ENCODE measurements around the gene SYTL4. TPM values are rescaled to one million over a fixed set of nuclear protein-coding genes. Genes with fewer than 3 reads are reported as not detected.

Gene SYTL4
- total RNA-seq, 1 experiment from 2014 or later = 0.13 TPM

- H3K27ac Mint-ChIP-seq = no peak overlapping the region
- Histone ChIP-seq H3K56ac (ENCODE audit: insufficient read length, low read depth, low read length) (no peak overlapping the region), H3K23ac (ENCODE audit: insufficient read length, low read depth, low read length) (no peak overlapping the region), H4K20me1 (ENCODE audit: control insufficient read depth, insufficient read depth, insufficient read length) (no peaks in the 10 kb centered on the region), H2BK12ac (ENCODE audit: insufficient read length, low read depth, low read length) (no peak overlapping the region), H2BK15ac (ENCODE audit: low read depth, low read length) (no peak overlapping the region), H3K4me2 (ENCODE audit: insufficient read depth, insufficient read length, low read length) (no peak overlapping the region), H2AFZ (ENCODE audit: low read length) (no peak overlapping the region), H3K4me1 (ENCODE audit: insufficient read depth, low read length) (no peaks in the 10 kb centered on the region), H3K18ac (ENCODE audit: insufficient read length, low read depth, low read length) (no peak overlapping the region), H2BK20ac (ENCODE audit: low read depth, low read length, poor library complexity, severe bottlenecking) (no peak overlapping the region), H4K8ac (replicated peaks; ENCODE audit: insufficient read length, low read depth, low read length) (no peak overlapping the region), H2BK5ac (ENCODE audit: insufficient read length, low read length) (no peak overlapping the region), H3K14ac (ENCODE audit: insufficient read depth, low read length) (no peak overlapping the region), H2BK120ac (ENCODE audit: low read depth, low read length, poor library complexity, severe bottlenecking) (no peak overlapping the region), H4K5ac (ENCODE audit: insufficient read length, low read depth, low read length) (no peak overlapping the region), H3T11ph (ENCODE audit: low read length) (no peak overlapping the region), H3K9me3 (ENCODE audit: control insufficient read depth, low read depth, low read length) (peaks cover 6% of the 10 kb centered on the region), H3K79me1 (ENCODE audit: insufficient read depth, low read depth, low read length, poor library complexity, severe bottlenecking) (no peaks in the 10 kb centered on the region), H3K27ac (ENCODE audit: insufficient read length, low read depth, low read length) (no peak overlapping the region), H3K4ac (ENCODE audit: low read depth, low read length) (no peak overlapping the region), H4K91ac (ENCODE audit: insufficient read length, low read depth, low read length) (no peak overlapping the region), H3K9ac (ENCODE audit: extremely low read depth, insufficient read length, low read length) (no peak overlapping the region), H3K79me2 (ENCODE audit: insufficient read depth, low read length) (no peaks in the 10 kb centered on the region), H3K23me2 (ENCODE audit: insufficient read length, low read depth, low read length, poor library complexity, severe bottlenecking) (no peaks in the 10 kb centered on the region), H3K27me3 (ENCODE audit: insufficient read depth, low read length) (no peaks in the 10 kb centered on the region), H2AK5ac (ENCODE audit: insufficient read length, low read length) (no peak overlapping the region)
- WGBS (ENCODE audit: extremely low coverage, insufficient read length, low lambda C conversion rate) = no CpG with 5 or more reads among the region's 8 CpGs
- H3K4me3 Mint-ChIP-seq = no peak overlapping the region
- H3K9me3 Mint-ChIP-seq = peaks cover 33 to 52% of the 10 kb centered on the region in 2 experiments
- peaks cover 0 to 3% (median 0%) of the 10 kb centered on the region in 3 experiments; a peak in 1 of 7 replicates for H3K36me3 Mint-ChIP-seq (ENCODE audit: insufficient read depth in 1 of 3, low read depth in 3 of 3)
- 0 out of 4 replicates have a peak, but pooled peaks cover 0 to 2% of the 10 kb centered on the region in 2 experiments for H3K4me1 Mint-ChIP-seq
- TF ChIP-seq CTCF (conservative IDR thresholded peaks at IDR 0.05) = no peak
- DNase-seq = no peak
- peaks cover 4% of the 10 kb centered on the region for H3K27me3 Mint-ChIP-seq (ENCODE audit: low read depth)
These were observed 14.6 kb downstream of the SYTL4 start for GRCh38 chrX:100717363-100717762.

Data from H9 (cell line).